ENCODE results near the gene TOM1.

The TOM1 gene

GRCh38 chr22:35369996-35370395 is 70.3 kb downstream of the TOM1 start:
- DNase-seq (ENCODE audit: low read depth in 1 of 2, low spot score in 1 of 2): no peak
- Histone ChIP-seq H3K27ac (replicated peaks) (no peak overlapping the region), H3K4me3 (replicated peaks; ENCODE audit: insufficient read depth, low read length) (no peak overlapping the region), H3K27me3 (ENCODE audit: insufficient read depth, poor library complexity, severe bottlenecking) (no peaks in the 10 kb centered on the region)
- TF ChIP-seq SPI1 (IDR thresholded peaks at IDR 0.05; ENCODE audit: borderline replicate concordance, low read depth) (no peak), GABPA (IDR thresholded peaks at IDR 0.05; ENCODE audit: low read depth) (no peak), POLR2AphosphoS5 (IDR thresholded peaks at IDR 0.05; ENCODE audit: low read depth) (no peak), CTCF (IDR thresholded peaks at IDR 0.05; ENCODE audit: insufficient read depth, low read length) (no peak)
- TF ChIP-seq, protein P1, sequence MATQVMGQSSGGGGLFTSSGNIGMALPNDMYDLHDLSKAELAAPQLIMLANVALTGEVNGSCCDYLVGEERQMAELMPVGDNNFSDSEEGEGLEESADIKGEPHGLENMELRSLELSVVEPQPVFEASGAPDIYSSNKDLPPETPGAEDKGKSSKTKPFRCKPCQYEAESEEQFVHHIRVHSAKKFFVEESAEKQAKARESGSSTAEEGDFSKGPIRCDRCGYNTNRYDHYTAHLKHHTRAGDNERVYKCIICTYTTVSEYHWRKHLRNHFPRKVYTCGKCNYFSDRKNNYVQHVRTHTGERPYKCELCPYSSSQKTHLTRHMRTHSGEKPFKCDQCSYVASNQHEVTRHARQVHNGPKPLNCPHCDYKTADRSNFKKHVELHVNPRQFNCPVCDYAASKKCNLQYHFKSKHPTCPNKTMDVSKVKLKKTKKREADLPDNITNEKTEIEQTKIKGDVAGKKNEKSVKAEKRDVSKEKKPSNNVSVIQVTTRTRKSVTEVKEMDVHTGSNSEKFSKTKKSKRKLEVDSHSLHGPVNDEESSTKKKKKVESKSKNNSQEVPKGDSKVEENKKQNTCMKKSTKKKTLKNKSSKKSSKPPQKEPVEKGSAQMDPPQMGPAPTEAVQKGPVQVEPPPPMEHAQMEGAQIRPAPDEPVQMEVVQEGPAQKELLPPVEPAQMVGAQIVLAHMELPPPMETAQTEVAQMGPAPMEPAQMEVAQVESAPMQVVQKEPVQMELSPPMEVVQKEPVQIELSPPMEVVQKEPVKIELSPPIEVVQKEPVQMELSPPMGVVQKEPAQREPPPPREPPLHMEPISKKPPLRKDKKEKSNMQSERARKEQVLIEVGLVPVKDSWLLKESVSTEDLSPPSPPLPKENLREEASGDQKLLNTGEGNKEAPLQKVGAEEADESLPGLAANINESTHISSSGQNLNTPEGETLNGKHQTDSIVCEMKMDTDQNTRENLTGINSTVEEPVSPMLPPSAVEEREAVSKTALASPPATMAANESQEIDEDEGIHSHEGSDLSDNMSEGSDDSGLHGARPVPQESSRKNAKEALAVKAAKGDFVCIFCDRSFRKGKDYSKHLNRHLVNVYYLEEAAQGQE (IDR thresholded peaks at IDR 0.05; ENCODE audit: insufficient replicate concordance, low read depth): no peak

DNA sequence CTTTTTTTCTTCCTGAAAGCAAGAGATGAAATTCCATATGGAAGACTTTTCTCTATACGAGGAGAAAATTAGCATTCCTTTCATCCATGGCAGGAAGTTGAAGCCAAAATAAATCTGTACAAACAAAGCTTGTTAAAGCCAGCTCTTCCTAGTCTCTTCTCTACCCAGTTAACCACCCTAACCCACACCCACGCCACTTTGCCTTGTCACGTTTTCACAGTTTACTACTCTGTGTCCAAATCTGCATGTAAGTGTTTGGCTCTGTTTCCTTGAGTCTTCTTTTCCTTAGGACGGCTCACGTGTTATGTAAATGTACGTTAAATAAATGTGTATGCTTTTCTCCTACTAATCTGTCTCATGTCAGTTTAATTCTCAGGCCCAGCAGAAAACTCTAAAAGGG is 74.1 kb downstream of the TOM1 start:
- Histone ChIP-seq H3K27ac (replicated peaks) (no peak overlapping the region), H3K4me3 (replicated peaks; ENCODE audit: insufficient read depth, low read length) (no peak overlapping the region), H3K27me3 (ENCODE audit: insufficient read depth, poor library complexity, severe bottlenecking) (no peaks in the 10 kb centered on the region)
- TF ChIP-seq SPI1 (IDR thresholded peaks at IDR 0.05; ENCODE audit: borderline replicate concordance, low read depth): no peak
- DNase-seq (ENCODE audit: low read depth in 1 of 2, low spot score in 1 of 2): no peak

GRCh38 chr22:35375031-35375430 is 75.3 kb downstream of the TOM1 start:
- no peak overlapping the region for H3K27ac ChIP-seq (replicated peaks)
- H3K27me3 ChIP-seq (ENCODE audit: insufficient read depth, poor library complexity, severe bottlenecking): no peaks in the 10 kb centered on the region
- TF ChIP-seq GABPA (IDR thresholded peaks at IDR 0.05; ENCODE audit: low read depth) (no peak), SPI1 (IDR thresholded peaks at IDR 0.05; ENCODE audit: borderline replicate concordance, low read depth) (no peak; the same call in 1 of the 2 replicates), CTCF (IDR thresholded peaks at IDR 0.05; ENCODE audit: insufficient read depth, low read length) (no peak), POLR2AphosphoS5 (IDR thresholded peaks at IDR 0.05; ENCODE audit: low read depth) (no peak)
- TF ChIP-seq, protein P1 (IDR thresholded peaks at IDR 0.05; ENCODE audit: insufficient replicate concordance, low read depth): no peak
- no peak overlapping the region for H3K4me3 ChIP-seq (replicated peaks; ENCODE audit: insufficient read depth, low read length)
- DNase-seq (ENCODE audit: low read depth in 1 of 2, low spot score in 1 of 2): peak in 1 of 2 experiments; percentile 65

DNA sequence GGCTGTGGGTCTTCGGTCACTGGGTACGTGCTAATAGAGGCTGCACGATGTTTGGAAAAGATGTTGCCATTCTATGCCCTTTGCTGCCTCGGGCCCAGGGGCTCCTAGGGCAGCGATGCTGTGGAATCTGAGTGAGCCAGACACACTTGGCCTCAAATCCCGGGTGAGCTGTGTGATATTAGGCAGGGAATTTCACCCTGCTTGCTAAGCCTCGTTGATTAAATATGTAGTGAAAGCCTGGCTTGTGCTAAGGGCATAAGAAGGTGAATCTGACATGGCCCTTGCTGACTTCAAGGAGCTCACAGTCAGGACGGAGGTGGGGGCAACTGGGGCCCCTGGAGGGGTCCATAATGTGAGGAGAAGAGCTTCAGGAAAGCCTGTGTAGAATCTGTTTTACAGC is 75.8 kb downstream of the TOM1 start:
- Histone ChIP-seq H3K27me3 (ENCODE audit: insufficient read depth, poor library complexity, severe bottlenecking) (no peaks in the 10 kb centered on the region), H3K4me3 (replicated peaks; ENCODE audit: insufficient read depth, low read length) (no peak overlapping the region), H3K27ac (replicated peaks) (no peak overlapping the region)
- TF ChIP-seq, protein P1 (IDR thresholded peaks at IDR 0.05; ENCODE audit: insufficient replicate concordance, low read depth): no peak
- TF ChIP-seq GABPA (IDR thresholded peaks at IDR 0.05; ENCODE audit: low read depth) (no peak), CTCF (IDR thresholded peaks at IDR 0.05; ENCODE audit: insufficient read depth, low read length) (no peak), POLR2AphosphoS5 (IDR thresholded peaks at IDR 0.05; ENCODE audit: low read depth) (no peak)
- DNase-seq (ENCODE audit: low read depth in 1 of 2, low spot score in 1 of 2): no peak
